ENCODE measurements around the gene TMCC3.

- TF ChIP-seq POLR2A (IDR thresholded peaks at IDR 0.05) (no peak), CTCF (IDR thresholded peaks at IDR 0.05) (no peak), POLR2AphosphoS5 (IDR thresholded peaks at IDR 0.05; ENCODE audit: insufficient read depth in 1 of 2, low read depth in 1 of 2) (no peak)
Measured at GRCh38 chr12:94641283-94641682, 9.1 kb downstream of the TMCC3 start.

Measured in vagina (tissue), 2 donors.